GM18870 (cell line): ENCODE data around the gene SECTM1.

Experiments
- ATAC-seq: cut with Tn5 transposase; IDR thresholded peaks from one replicate; pipeline ENCODE4 v1.9.1; 2021; ENCODE audit warnings: moderate library complexity; ENCODE audit not compliant: unreplicated experiment

SECTM1 gene

GRCh38 chr17:82301916-82302567 lies 31.5 kb downstream of the SECTM1 start:
- no peak for ATAC-seq

- ATAC-seq, result no peak
Measured at GRCh38 chr17:82301300-82301915, 32.2 kb downstream of the SECTM1 start.

- no peak for ATAC-seq
Measured at GRCh38 chr17:82300707-82301270, 32.8 kb downstream of the SECTM1 start.

DNA sequence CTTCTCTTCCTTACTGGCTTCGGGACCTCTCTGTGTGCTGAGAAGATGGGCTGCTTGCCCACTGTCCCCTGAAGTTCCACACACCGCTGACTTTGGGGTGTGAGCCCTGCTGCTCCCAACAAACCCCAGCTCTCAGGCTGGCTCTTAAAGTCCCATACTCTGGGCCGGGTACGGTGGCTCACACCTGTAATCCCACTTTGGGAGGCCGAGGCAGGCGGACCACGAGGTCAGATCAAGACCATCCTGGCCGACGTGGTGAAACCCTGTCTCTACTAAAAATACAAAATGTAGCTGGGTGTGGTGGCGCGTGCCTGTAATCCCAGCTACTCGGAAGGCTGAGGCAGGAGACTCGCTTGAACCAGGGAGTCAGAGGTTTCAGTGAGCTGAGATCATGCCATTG lies 33.3 kb downstream of the SECTM1 start:
- ATAC-seq, result no peak

DNA sequence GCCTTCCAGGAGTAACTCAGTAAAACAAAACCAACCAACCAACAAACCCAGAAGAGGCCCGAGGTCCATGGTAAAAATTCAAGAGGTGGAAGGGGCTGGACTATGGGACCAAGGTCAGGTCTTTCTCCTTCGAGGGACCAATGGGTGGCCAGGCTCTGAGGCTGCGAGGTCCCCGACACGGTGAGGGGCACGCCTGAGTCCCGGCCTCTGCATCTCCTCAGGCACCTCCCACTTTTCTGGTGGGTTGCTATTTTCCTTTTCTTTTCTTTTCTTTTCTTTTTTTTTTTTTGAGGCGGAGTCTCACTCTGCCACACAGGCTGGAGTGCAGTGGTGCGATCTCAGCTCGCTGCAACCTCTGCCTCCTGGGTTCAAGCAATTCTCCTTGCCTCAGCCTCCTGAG lies 34.1 kb downstream of the SECTM1 start:
- no peak for ATAC-seq

DNA sequence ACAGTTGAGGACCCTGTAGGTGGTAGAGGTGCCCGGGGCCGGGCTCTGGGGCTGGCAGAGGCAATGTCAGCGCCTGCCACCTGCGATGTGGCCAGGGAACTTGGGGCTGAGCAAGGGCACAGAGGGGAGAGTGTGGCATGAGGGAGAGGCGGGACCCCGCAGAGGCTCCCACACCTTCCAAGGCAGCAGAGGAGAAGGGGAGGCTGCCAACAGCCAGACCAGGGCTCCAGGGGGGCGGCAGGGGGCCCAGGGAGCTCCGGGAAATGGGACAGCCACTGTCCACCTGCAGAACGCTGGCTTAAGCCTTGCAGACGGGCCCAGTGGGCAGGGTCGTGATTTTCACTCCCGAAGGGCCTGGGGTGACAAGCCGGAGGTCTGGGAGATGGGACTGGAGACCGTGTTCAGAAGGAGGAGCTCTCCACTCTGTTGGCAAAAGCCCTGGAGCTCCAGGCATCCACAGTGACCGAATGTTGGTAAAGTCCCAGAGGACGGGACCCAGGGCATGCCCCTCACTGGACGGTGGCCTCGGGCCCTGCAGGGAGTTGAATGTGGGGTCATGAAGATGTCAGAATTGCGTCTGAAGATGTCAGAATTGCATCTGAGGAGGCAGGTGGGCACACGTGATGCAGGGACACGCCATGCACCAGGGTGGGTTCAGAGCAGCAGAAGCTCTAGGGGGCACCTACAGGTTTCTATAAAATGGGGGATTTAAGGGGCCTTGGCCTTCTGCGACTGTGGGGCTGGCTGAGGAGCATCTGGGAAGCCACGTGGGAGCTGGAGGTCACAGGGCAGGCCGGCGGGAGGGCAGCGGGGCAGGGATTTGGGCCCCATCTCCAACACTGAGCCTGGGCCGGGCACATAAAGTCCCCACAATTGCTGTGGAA lies 34.8 kb downstream of the SECTM1 start:
- no peak for ATAC-seq

DNA sequence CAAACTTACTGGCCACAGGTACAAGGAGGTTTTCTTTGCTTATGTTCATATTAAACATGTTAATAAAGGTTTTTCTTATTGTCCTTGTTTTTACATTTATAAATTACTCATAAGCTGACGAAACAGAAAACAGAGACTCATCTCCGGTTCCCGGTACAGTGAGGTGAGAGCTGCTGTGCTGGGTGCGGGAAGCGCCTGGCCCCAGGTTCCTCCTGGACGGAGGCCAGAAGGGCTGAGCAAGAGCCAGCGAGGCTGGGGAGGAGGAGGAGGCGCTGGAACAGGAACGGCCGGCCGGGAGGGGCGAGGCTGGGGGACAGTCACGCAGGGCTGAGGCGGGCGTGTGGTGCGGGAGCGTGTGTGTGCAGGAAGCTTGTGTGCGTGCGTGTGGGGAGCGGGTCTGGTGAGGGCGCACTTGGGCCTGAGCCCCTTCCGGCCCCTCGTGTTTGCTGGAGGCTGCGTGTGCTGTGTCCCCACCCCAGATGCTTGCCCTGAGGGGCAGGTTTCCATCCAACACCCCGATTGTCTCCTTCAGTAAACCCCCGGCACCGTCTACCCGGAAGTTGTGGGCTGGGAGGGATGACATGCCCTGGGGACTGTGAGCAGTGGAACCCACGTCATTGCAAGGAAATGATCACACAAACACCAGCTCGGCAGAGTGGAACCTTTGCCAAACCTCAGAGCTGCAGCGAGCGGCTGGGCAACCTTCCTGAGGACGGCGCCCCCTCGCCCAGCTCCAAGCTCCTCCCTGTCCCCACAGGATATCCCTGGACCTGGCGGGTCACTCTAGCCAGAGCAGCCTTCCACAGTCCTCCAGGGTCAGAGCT lies 35.6 kb downstream of the SECTM1 start:
- no peak for ATAC-seq

DNA sequence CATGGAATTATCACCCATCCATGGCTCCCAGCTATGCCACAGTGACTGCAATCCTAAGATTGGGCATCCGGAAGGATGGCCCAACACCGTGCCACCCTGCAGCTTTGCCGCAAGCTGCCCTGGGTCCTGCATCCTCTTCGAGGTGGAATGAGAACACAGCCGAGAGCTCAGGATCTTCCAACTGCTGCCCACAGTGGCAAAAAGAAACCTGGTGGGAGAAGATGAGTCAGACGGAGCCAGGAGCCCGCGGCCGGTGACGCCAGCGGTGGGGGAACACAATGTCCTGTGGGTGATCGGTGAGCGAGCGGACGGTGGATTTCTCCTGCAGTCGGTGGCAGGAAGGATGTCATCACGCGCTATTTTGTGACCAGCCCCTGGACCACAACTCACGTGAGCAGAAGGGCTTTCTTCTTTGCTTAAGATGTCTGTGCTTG lies 36.3 kb downstream of the SECTM1 start:
- ATAC-seq, result no peak

- ATAC-seq, result no peak
Measured at GRCh38 chr17:82296511-82297279, 36.9 kb downstream of the SECTM1 start.

DNA sequence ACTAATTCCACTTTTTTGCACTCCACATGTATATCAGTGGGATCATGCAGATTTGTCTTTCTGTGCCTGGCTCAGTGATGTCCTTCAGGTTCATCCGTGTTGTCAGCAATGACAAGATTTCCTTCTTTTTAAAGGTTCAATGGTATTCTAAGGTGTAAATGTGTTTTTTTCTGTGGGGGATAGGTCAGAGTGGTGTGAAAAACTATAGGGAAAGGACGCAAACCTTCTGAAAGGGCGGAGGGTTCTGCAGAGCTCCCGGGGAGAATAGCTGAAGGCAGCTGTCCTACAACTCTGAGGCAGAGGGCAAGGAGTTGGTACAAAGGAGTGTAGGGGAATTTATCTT lies 38.1 kb downstream of the SECTM1 start:
- ATAC-seq, result no peak

GRCh38 chr17:82294064-82294773 lies 39.3 kb downstream of the SECTM1 start:
- ATAC-seq, result no peak

DNA sequence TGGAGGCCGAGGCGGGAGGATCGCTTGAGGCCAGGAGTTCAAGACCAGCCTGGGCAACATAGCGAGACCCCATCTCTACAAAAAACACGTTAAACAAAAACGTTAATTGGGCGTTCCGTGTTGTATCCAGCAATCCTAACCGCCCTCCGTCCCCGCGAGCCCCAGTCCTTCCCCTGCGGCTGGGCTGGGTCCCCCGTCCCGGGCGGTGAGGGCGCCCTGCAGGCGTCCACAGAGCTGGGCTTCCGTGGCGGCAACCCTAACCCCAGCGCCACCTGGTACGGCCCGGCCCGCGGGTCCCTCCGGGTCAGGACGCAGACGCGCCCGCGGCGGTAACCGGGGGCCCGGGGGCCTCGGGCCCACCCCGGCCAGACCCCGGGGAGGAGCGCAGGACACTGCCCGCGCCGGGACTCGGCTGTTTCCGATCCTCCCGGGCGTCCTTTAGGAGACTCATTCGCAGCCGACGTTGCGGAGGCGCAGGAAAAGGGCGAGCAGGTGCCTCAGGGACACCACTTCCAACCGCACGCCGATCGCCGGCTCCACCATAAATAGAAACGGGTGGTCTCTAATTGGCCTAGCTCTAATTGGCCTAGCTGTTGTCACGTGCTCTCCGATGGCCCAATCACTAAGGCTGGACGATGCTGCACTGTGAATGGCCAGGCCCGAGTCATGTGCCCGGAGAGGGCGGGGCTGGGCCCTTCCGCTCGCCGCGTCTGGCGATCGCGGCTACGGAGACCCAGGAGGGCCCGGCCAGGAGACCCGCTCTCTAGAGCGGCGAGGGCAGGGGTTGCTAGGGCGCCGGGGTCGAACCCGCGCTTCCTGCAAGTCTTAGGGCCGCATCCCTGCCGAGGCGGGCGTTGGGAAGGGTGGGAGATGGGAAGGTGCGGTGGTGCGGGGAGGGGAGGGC lies 41.1 kb downstream of the SECTM1 start:
- ATAC-seq, result peak; percentile 90

GRCh38 chr17:82291582-82292250 lies 41.9 kb downstream of the SECTM1 start:
- no peak for ATAC-seq

- no peak for ATAC-seq
Measured at GRCh38 chr17:82287868-82288801, 45.4 kb downstream of the SECTM1 start.

DNA sequence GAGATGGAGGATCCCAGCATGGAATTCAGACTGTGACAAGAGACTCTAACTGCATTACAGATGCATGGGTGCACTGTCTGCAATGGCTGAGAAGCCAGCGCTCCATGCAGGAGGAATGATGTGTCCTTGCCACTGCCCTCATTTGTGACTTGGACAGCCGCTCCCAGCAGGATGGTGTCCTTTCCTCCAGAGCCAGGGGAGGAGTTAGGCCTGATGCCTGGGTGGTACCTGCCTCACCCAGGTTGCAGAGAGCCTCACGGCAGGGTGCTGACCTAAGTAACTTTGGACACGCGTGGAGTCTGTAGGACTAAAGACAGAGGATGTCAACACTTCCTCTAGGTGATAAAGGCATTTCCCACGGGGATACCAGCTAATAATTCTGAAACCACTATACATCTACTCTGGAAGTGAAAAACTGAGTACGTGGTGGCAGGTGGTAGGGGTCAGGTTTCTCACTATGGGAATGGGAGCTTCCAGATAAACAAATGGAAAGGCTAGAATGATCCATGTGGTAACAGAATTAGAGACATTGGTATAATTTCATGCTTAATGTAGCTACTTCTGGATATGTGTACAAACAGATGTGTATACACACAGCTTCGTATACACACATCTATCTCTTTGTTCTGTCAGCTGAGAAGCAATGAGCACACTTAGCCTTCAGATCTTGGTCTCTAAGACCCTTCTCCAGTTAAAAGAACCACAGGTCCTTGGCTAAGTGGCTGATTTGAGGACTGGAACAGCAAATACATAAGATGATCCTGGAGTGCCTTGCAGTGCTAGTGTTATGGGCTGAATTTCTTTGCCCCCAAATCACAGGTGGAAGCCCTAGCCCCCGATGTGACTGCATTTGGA lies 46.3 kb downstream of the SECTM1 start:
- ATAC-seq, result no peak

GRCh38 chr17:82285141-82285540 lies 48.4 kb downstream of the SECTM1 start:
- ATAC-seq, result no peak
